Choroid plexus epithelial cell (primary cell): Measurements from ENCODE around the gene PFDN6.

ENCODE experiments used
- DNase-seq: peaks from one replicate; pipeline ENCODE4 v3.0.0-alpha.2; 2010; ENCODE audit warnings: low read depth
- H3K4me3 ChIP-seq: 2 replicates; pipeline ENCODE4 v1.5.1; 2011; ENCODE audit warnings: low read depth, mild to moderate bottlenecking, control low read depth, low read length, moderate library complexity
- TF ChIP-seq, protein P1 (sequence below): conservative IDR thresholded peaks from 2 replicates; pipeline ENCODE4 v1.5.1; 2011; ENCODE audit warnings: low read depth, mild to moderate bottlenecking, control low read depth, inconsistent platforms, low read length, moderate library complexity

The PFDN6 gene

DNA sequence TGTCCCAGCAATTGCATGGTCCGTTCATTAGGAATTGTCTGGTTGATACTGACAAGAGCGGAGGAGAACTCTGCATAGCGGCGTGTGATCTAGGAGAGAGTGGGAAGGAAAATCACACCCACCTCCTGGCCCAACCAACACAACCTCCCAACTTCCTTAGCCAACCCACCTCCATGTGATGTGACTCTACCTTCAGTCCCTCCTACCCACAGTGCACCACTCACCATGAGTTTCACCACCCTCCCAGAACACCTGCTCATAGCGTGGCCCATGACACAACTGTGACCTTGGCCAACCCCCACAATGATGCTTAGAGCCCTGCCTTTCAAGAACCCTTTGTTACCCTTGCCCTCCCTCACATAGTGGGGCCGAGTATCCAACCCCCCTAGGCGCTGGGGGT lies 25.4 kb upstream of the PFDN6 start:
- TF ChIP-seq, protein P1, sequence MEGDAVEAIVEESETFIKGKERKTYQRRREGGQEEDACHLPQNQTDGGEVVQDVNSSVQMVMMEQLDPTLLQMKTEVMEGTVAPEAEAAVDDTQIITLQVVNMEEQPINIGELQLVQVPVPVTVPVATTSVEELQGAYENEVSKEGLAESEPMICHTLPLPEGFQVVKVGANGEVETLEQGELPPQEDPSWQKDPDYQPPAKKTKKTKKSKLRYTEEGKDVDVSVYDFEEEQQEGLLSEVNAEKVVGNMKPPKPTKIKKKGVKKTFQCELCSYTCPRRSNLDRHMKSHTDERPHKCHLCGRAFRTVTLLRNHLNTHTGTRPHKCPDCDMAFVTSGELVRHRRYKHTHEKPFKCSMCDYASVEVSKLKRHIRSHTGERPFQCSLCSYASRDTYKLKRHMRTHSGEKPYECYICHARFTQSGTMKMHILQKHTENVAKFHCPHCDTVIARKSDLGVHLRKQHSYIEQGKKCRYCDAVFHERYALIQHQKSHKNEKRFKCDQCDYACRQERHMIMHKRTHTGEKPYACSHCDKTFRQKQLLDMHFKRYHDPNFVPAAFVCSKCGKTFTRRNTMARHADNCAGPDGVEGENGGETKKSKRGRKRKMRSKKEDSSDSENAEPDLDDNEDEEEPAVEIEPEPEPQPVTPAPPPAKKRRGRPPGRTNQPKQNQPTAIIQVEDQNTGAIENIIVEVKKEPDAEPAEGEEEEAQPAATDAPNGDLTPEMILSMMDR, result no peak
- H3K4me3 ChIP-seq, result no peak overlapping the region
- DNase-seq, result no peak

DNA sequence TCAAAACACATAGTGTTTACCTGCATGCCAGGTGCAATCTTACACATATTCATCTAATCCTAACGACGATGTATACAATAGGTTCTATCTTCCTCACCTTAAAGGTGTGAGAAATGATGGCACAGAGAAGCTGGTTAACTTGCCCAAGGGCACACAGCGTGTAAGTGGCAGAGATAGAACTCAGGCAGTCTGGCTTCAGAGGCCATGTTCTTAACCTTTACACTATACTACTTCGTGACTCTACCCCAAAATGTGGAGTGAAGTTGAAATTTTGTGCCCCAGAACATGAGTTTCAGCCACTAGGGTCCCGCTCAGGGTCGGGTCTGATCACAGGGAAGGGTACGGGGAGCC lies 18.3 kb upstream of the PFDN6 start:
- TF ChIP-seq, protein P1, result no peak
- peak overlapping the region; percentile 97 for H3K4me3 ChIP-seq
- no peak for DNase-seq

DNA sequence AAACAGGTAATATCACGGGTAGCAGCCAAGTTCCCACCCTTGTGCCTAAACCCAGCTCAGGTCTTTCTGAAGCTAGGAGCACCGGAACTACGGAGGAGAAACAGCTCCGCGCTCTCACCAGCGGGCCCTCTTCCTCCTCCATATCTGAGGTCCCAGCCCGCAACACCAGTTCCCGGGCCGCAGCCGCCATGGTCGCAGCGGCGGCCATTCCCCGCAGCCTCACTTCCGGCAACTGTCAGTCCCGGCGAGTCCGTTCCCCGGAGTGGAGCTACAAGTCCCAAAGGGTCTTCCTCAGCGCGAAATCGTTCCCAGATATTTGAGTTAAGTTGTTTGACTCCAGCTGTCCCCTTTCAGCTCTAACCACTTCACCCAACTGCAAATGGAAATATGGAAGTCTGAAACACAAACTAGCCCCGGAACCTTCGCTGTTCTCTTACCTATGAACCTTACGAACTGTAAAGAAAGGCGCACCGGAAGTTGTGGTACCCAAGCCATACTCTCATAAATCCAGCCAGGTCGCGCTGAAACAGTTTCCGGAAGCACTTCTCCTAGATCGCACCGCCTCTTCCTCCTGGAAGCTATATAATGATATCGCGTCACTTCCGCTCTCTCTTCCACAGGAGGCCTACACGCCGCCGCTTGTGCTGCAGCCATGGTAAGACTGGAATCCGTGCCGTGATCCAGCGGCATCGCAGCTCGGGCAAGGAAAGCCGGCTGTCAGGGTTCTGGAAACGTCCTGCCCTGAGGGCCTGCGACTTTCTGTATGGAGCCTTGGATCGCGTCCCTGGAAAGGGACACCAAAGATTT lies 17.7 kb upstream of the PFDN6 start, which contains the start of the genes RPS18 and VPS52:
Gene RPS18 (plus strand): TSS at position 608 of the 807 bp plus-strand sequence. CDS start 45 bp downstream, at position 653.
Gene VPS52 (minus strand): TSS at position 409 of the 807 bp plus-strand sequence. CDS start 201 bp downstream, at position 208.
- TF ChIP-seq, protein P1, result no peak
- peak; percentile 100 for DNase-seq
- H3K4me3 ChIP-seq, result peak within 1 kb of the TSS; percentile 97

DNA sequence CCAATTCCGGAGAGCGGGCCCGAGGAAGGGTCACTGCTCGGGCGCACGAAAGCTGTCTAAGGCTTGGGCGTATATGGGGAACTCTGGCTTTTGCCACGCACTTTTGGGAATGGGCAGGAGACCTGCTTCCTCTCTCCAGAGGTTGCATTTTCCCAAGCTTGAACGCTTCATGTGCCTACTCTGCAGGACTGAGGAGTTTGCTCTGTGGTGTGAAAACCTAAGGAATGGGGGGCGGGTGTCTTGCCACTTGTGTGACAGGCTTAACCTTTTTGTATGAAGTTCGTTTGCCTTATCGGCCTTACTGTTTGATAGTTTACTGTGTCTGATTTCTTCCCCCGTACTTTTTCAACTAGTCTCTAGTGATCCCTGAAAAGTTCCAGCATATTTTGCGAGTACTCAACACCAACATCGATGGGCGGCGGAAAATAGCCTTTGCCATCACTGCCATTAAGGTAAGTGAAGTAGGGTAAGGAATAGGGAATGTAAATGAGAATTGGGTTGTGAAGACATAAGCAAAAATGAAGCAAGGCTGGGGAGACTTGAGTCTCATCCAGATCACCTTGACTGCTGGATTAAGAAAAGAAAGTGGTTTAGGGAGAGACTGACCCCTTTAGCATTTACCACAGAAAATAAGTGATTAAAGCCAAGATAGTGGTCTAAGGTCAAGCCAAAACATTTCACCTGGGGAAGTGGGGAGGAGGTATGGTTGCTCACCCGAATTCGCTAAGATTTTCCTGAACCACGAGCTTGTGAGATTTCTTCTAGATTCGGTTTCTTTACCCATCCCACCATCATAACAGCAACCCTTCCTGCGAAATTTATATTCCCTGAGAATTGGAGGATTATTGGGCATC lies 16.9 kb upstream of the PFDN6 start:
- DNase-seq, result no peak
- H3K4me3 ChIP-seq, result peak overlapping the region; percentile 97
- TF ChIP-seq, protein P1, result no peak

DNA sequence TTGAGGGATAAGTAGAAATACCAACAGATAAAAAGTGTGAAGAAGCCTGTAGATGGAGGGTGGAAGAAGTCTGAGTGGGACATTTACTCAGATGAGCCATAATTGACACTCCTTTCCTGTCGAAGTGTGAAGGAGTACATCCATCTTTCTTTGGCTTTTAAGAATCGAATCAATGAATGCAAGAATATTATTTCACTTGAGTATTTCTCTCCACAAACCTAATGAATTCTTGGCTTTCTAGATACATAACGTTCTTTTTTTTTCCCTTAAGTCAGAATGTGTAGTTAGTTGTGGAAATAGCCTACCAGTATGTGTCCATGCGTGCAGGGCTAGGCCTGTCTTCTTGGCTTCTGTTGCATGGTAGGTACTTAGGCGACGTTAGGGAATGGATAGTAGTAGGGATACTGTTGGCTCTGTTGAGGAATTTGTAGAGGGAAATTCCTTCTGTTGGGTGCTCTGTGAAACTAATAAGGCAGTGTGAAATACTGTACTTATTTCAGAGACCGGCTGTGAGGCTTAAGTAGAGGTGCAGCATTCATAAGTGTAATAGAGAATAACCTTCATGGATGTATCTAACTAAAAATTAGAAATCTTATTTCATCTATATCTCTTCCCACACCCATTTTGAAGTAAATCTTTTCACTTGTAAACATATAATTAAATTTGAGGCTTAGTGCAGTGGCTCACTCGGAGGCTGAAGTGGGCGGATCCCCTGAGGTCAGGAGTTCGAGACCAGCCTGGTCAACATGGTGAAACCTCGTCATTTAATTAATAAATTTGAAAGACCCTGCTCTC lies 16.1 kb upstream of the PFDN6 start:
- no peak for DNase-seq
- TF ChIP-seq, protein P1, result no peak
- peak overlapping the region; percentile 97 for H3K4me3 ChIP-seq
